Osteoblast (primary cell): ENCODE data around the gene SYN1. TPM values are rescaled to one million over a fixed set of nuclear protein-coding genes. Genes with fewer than 3 reads are reported as not detected.

ENCODE experiments used
- DNase-seq: peaks from one replicate; pipeline ENCODE4 v3.0.0; 2011; ENCODE audit warnings: low spot score, mixed read lengths; ENCODE audit not compliant: insufficient read length; ENCODE audit errors: missing footprints
- H2AFZ ChIP-seq: 2 replicates; pipeline ENCODE4 v1.6.0; 2011; ENCODE audit warnings: mild to moderate bottlenecking, low read length
- H3K27ac ChIP-seq: 2 replicates; pipeline ENCODE4 v1.5.1; 2011; ENCODE audit warnings: mild to moderate bottlenecking, low read depth, low read length, moderate library complexity
- H3K27me3 ChIP-seq: 2 replicates; pipeline ENCODE4 v1.6.0; 2012; ENCODE audit warnings: mild to moderate bottlenecking, control low read depth, inconsistent platforms, low read length, moderate library complexity; ENCODE audit not compliant: insufficient read depth
- H3K36me3 ChIP-seq: 2 replicates; pipeline ENCODE4 v1.5.1; 2011; ENCODE audit warnings: mild to moderate bottlenecking, low read length, control low read depth, moderate library complexity; ENCODE audit not compliant: insufficient read depth
- H3K4me1 ChIP-seq: 2 replicates; pipeline ENCODE4 v1.5.1; 2011; ENCODE audit warnings: mild to moderate bottlenecking, low read length, control low read depth, moderate library complexity; ENCODE audit not compliant: insufficient read depth
- H3K4me2 ChIP-seq: 2 replicates; pipeline ENCODE4 v1.6.0; 2011; ENCODE audit warnings: mild to moderate bottlenecking, low read length; ENCODE audit not compliant: insufficient read depth
- H3K4me3 ChIP-seq: fragments of 200-600 bp; sonication (generic); 3 replicates; pipeline ENCODE4 v1.5.1; 2012; ENCODE audit warnings: mild to moderate bottlenecking, low read length, inconsistent platforms; ENCODE audit not compliant: insufficient read depth
- H3K79me2 ChIP-seq: 2 replicates; pipeline ENCODE4 v1.6.0; 2012; ENCODE audit warnings: mild to moderate bottlenecking, low read length, control low read depth, inconsistent platforms; ENCODE audit not compliant: insufficient read depth
- H3K9me3 ChIP-seq: 2 replicates; pipeline ENCODE4 v1.5.1; 2011; ENCODE audit warnings: low read depth, low read length, control low read depth
- H4K20me1 ChIP-seq: 2 replicates; pipeline ENCODE4 v1.6.0; 2012; ENCODE audit warnings: mild to moderate bottlenecking, low read length, control low read depth; ENCODE audit not compliant: insufficient read depth
- CTCF ChIP-seq: IDR thresholded peaks from 2 replicates; pipeline ENCODE4 v1.5.1; 2011; ENCODE audit warnings: mild to moderate bottlenecking, low read depth, low read length, moderate library complexity; ENCODE audit errors: extremely low read depth
- total RNA-seq: library from RNA; depleted of rRNA; stranded (reverse); fragments of >200 nt; gene quantifications from 2 replicates; pipeline ENCODE4 v1.2.3, GENCODE V29; 2012

Gene SYN1
- total RNA-seq, 1 donor: under 0.01 TPM

GRCh38 chrX:47613082-47613481 is 6.6 kb downstream of the SYN1 start:
- no peak overlapping the region for H3K4me2 ChIP-seq
- H3K27me3 ChIP-seq: peaks cover 8% of the 10 kb centered on the region
- no peak overlapping the region for H3K4me3 ChIP-seq
- no peaks in the 10 kb centered on the region for H4K20me1 ChIP-seq
- no peaks in the 10 kb centered on the region for H3K36me3 ChIP-seq
- TF ChIP-seq CTCF: no peak
- no peak overlapping the region for H3K27ac ChIP-seq
- no peaks in the 10 kb centered on the region for H3K79me2 ChIP-seq
- no peak overlapping the region for H2AFZ ChIP-seq
- DNase-seq: no peak
- no peaks in the 10 kb centered on the region for H3K9me3 ChIP-seq
- H3K4me1 ChIP-seq: no peaks in the 10 kb centered on the region

GRCh38 chrX:47612418-47612817 is 7.2 kb downstream of the SYN1 start:
- TF ChIP-seq CTCF: no peak
- no peaks in the 10 kb centered on the region for H4K20me1 ChIP-seq
- H2AFZ ChIP-seq: no peak overlapping the region
- H3K4me1 ChIP-seq: no peaks in the 10 kb centered on the region
- H3K27ac ChIP-seq: no peak overlapping the region
- no peaks in the 10 kb centered on the region for H3K36me3 ChIP-seq
- H3K27me3 ChIP-seq: peaks cover 5% of the 10 kb centered on the region
- H3K4me3 ChIP-seq: no peak overlapping the region
- no peak overlapping the region for H3K4me2 ChIP-seq
- no peaks in the 10 kb centered on the region for H3K9me3 ChIP-seq
- H3K79me2 ChIP-seq: no peaks in the 10 kb centered on the region
- DNase-seq: no peak

GRCh38 chrX:47611926-47612325 is 7.7 kb downstream of the SYN1 start:
- no peak overlapping the region for H3K27ac ChIP-seq
- no peak overlapping the region for H3K4me3 ChIP-seq
- no peaks in the 10 kb centered on the region for H3K36me3 ChIP-seq
- no peaks in the 10 kb centered on the region for H3K9me3 ChIP-seq
- H3K27me3 ChIP-seq: peaks cover 4% of the 10 kb centered on the region
- no peaks in the 10 kb centered on the region for H3K4me1 ChIP-seq
- no peak for DNase-seq
- no peak overlapping the region for H3K4me2 ChIP-seq
- no peak for TF ChIP-seq CTCF
- H2AFZ ChIP-seq: no peak overlapping the region
- no peaks in the 10 kb centered on the region for H3K79me2 ChIP-seq
- H4K20me1 ChIP-seq: no peaks in the 10 kb centered on the region

GRCh38 chrX:47611489-47611888 is 8.2 kb downstream of the SYN1 start:
- Histone ChIP-seq H3K9me3 (no peaks in the 10 kb centered on the region), H3K27ac (no peak overlapping the region), H3K36me3 (no peaks in the 10 kb centered on the region), H2AFZ (no peak overlapping the region), H3K4me2 (no peak overlapping the region), H3K79me2 (no peaks in the 10 kb centered on the region), H3K27me3 (no peaks in the 10 kb centered on the region), H3K4me3 (no peak overlapping the region), H3K4me1 (no peaks in the 10 kb centered on the region), H4K20me1 (no peaks in the 10 kb centered on the region)
- no peak for TF ChIP-seq CTCF
- DNase-seq: no peak
